ENCODE results near the gene PCDHGA12. TPM values are rescaled to one million over a fixed set of nuclear protein-coding genes. Genes with fewer than 3 reads are reported as not detected.

PCDHGA12 gene
- total and polyA plus RNA-seq, 10 of the 15 experiments (the other 5 are each of a cell fraction or from before 2014, with no cell fraction given) = 0.04 to 0.79 (median 0.36) TPM; not detected in 2

DNA sequence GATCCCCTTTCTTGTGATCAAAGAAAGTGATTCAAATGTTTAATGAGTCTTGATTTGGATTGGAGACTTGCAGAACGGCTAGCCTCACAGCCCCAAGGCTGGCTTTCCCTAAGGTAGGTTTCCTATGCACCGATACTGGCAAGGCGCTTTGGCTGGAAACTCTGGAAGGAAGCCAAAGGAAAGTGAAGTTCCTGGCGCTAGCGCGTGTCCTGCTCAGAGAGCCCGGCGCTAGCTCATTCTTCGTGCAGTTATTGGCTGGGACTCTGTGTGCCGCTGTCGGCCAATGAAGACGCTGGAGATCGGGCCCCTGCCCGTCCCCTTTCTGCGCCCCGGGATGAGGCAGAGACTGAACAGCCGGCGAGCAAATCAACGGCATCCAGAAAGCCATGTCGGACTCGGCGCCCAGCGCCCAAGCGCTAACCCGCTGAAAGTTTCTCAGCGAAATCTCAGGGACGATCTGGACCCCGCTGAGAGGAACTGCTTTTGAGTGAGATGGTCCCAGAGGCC, 45.4 kb downstream of the PCDHGA12 start, which contains the start of gene PCDHGC3 (continued):
- TF ChIP-seq, protein P1, sequence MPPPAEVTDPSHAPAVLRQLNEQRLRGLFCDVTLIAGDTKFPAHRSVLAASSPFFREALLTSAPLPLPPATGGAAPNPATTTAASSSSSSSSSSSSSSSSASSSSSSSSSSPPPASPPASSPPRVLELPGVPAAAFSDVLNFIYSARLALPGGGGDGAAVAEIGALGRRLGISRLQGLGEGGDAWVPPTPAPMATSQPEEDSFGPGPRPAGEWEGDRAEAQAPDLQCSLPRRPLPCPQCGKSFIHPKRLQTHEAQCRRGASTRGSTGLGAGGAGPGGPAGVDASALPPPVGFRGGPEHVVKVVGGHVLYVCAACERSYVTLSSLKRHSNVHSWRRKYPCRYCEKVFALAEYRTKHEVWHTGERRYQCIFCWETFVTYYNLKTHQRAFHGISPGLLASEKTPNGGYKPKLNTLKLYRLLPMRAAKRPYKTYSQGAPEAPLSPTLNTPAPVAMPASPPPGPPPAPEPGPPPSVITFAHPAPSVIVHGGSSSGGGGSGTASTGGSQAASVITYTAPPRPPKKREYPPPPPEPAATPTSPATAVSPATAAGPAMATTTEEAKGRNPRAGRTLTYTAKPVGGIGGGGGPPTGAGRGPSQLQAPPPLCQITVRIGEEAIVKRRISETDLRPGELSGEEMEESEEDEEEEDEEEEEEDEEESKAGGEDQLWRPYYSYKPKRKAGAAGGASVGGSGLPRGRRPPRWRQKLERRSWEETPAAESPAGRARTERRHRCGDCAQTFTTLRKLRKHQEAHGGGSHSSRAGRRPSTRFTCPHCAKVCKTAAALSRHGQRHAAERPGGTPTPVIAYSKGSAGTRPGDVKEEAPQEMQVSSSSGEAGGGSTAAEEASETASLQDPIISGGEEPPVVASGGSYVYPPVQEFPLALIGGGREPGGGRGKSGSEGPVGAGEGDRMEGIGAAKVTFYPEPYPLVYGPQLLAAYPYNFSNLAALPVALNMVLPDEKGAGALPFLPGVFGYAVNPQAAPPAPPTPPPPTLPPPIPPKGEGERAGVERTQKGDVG (CRISPR knock-in tag; IDR thresholded peaks at IDR 0.05) = no peak
- TF ChIP-seq RELA (IDR thresholded peaks at IDR 0.05; ENCODE audit: borderline replicate concordance, partially characterized antibody) (no peak), MXI1 (IDR thresholded peaks at IDR 0.05; ENCODE audit: low read depth, low read length) (no peak), SP1 (IDR thresholded peaks at IDR 0.05; ENCODE audit: low read depth, low read length) (no peak), CEBPB (IDR thresholded peaks at IDR 0.05; ENCODE audit: borderline replicate concordance in 1 of 2, low read depth in 2 of 2, low read length in 2 of 2) (no peak), BACH1 (IDR thresholded peaks at IDR 0.05; ENCODE audit: borderline replicate concordance) (no peak), POLR2AphosphoS2 (IDR thresholded peaks at IDR 0.05; ENCODE audit: low read depth, low read length) (no peak), ZNF207 (IDR thresholded peaks at IDR 0.05; ENCODE audit: borderline replicate concordance) (no peak), JUND (IDR thresholded peaks at IDR 0.05; ENCODE audit: low read depth, low read length) (no peak), FOXM1 (IDR thresholded peaks at IDR 0.05; ENCODE audit: low read depth, low read length) (no peak), TARDBP (IDR thresholded peaks at IDR 0.05; ENCODE audit: borderline replicate concordance) (no peak), POLR2AphosphoS5 (IDR thresholded peaks at IDR 0.05; ENCODE audit: low read length) (no peak), PAX5 (IDR thresholded peaks at IDR 0.05; ENCODE audit: borderline replicate concordance, low read depth, low read length) (no peak), SMAD1 (IDR thresholded peaks at IDR 0.05; ENCODE audit: low read depth, partially characterized antibody) (no peak), SREBF2 (IDR thresholded peaks at IDR 0.05; ENCODE audit: low read length) (no peak), KAT2A (conservative IDR thresholded peaks at IDR 0.05; ENCODE audit: control insufficient read depth, low read depth, low read length) (no peak), RAD21 (IDR thresholded peaks at IDR 0.05; ENCODE audit: insufficient read depth, low read depth, low read length) (peak; percentile 77), NFIC (IDR thresholded peaks at IDR 0.05; ENCODE audit: low read depth, low read length) (no peak), ZNF24 (IDR thresholded peaks at IDR 0.05) (no peak), EGR1 (IDR thresholded peaks at IDR 0.05; ENCODE audit: borderline replicate concordance in 1 of 2, low read depth in 2 of 2, low read length in 2 of 2) (no peak), ZZZ3 (IDR thresholded peaks at IDR 0.05; ENCODE audit: control insufficient read depth, insufficient read length, low read depth) (no peak), CBFB (IDR thresholded peaks at IDR 0.05; ENCODE audit: low read depth) (0 out of 2 replicates have a peak, but pooled peaks have one; percentile 29), ASH2L (IDR thresholded peaks at IDR 0.05; ENCODE audit: borderline replicate concordance, low read depth) (no peak)
- TF ChIP-seq, protein P2, sequence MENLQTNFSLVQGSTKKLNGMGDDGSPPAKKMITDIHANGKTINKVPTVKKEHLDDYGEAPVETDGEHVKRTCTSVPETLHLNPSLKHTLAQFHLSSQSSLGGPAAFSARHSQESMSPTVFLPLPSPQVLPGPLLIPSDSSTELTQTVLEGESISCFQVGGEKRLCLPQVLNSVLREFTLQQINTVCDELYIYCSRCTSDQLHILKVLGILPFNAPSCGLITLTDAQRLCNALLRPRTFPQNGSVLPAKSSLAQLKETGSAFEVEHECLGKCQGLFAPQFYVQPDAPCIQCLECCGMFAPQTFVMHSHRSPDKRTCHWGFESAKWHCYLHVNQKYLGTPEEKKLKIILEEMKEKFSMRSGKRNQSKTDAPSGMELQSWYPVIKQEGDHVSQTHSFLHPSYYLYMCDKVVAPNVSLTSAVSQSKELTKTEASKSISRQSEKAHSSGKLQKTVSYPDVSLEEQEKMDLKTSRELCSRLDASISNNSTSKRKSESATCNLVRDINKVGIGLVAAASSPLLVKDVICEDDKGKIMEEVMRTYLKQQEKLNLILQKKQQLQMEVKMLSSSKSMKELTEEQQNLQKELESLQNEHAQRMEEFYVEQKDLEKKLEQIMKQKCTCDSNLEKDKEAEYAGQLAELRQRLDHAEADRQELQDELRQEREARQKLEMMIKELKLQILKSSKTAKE (IDR thresholded peaks at IDR 0.05; ENCODE audit: low read depth, poor library complexity, severe bottlenecking) = no peak
- TF ChIP-seq, protein P3, sequence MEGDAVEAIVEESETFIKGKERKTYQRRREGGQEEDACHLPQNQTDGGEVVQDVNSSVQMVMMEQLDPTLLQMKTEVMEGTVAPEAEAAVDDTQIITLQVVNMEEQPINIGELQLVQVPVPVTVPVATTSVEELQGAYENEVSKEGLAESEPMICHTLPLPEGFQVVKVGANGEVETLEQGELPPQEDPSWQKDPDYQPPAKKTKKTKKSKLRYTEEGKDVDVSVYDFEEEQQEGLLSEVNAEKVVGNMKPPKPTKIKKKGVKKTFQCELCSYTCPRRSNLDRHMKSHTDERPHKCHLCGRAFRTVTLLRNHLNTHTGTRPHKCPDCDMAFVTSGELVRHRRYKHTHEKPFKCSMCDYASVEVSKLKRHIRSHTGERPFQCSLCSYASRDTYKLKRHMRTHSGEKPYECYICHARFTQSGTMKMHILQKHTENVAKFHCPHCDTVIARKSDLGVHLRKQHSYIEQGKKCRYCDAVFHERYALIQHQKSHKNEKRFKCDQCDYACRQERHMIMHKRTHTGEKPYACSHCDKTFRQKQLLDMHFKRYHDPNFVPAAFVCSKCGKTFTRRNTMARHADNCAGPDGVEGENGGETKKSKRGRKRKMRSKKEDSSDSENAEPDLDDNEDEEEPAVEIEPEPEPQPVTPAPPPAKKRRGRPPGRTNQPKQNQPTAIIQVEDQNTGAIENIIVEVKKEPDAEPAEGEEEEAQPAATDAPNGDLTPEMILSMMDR (IDR thresholded peaks at IDR 0.05 in 2 of 3, conservative IDR thresholded peaks at IDR 0.05 in 1 of 3; ENCODE audit: control insufficient read depth in 2 of 3, extremely low read depth in 1 of 3, insufficient read depth in 1 of 3, low read depth in 3 of 3, low read length in 3 of 3) = peak; percentile 49 to 86 (median 65); a peak in 5 of 6 replicates

Data from GM12878 (cell line).